Stimulated activated CD4-positive, alpha-beta T cell treated with anti-CD3 and anti-CD28 coated beads, Interleukin-4, amount 100 ng/mL, for 48 hours (primary cell): ENCODE results near the gene DPYSL4.

ENCODE experiments used
- DNase-seq, 2 donors: peaks; one replicate each; pipeline ENCODE4 v3.0.0-alpha.2; 2020; ENCODE audit warnings: low read depth in 2 of 2

The DPYSL4 gene

GRCh38 chr10:132228616-132229015, 41.9 kb downstream of the DPYSL4 start:
- DNase-seq = no peak

DNA sequence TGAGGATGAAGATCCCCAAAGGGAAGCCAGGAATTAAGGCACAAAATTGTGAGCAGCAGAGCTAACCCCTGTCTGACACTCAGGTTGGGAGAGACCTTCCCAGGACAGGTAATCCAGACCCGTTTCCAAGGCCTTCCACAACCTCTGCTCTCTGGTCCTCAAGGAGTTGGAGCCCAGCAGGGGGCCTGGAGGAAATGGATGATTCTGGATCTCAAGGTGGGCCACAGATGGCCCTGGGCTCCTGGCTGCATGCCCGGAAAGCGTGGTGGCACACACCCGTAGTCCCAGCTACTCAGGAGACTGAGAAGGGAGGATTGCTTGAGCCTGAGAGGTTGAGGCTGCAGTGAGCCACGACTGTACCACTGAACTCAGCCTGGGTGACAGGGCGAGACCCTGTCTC, 42.3 kb downstream of the DPYSL4 start:
- DNase-seq = no peak

DNA sequence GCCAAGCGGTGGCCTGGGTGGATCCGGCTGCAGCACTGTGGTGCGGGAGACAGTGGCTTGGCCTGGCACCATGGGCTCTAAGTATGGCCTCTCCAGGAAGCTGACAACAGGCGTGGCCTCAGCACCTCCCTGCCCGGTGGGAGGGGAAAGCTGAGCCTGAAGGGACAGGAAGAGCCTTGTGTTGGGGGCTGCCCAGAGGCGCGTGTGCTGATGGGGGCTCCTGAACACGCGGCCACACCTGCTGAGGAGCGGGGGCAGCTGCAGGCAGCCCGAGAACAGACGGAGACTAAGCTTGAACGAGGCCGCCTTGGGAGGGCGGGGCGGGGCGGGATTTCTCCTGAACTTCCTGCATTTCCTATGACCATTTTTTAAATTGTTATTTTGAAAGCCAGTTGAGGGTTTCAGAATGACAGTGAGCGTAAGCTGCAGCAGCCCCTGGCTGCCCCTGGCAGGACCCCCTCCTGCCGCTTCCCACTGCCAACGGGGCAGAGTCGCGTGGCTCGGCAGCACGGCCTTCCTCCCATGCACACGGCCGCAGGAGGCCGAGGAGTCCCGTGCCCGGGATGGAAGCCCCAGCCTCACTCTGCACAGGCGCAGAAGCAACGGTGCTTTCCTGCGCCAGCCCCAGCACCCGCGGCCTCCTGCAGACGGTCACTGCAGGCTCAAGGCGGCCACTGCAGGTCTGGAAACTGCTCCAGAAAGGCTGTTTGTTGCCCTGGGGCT, 43.2 kb downstream of the DPYSL4 start:
- peak; percentile 22 to 40 for DNase-seq

GRCh38 chr10:132230557-132231210, 43.9 kb downstream of the DPYSL4 start:
- DNase-seq = no peak

DNA sequence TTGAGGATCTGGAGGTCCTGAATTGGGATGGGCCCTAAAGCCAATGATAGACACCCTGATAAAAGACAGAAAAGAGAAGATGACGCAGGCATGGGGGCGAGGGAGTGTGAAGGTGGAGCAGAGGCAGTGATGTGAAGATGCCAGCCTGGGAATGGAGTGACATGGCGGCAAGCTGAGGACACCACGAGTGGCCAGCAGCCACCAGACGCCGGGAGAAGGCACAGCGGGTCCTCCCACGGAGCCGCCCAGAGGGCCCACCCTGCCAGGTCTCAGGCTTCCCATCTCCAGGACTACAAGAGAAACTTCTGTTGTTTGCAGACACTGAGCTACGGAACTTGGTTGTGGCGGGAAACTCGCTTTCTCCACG, 44.9 kb downstream of the DPYSL4 start:
- no peak for DNase-seq

- peak; percentile 18 to 20 for DNase-seq
These were observed 45.5 kb downstream of the DPYSL4 start for GRCh38 chr10:132232023-132232951.

GRCh38 chr10:132232981-132233380, 46.2 kb downstream of the DPYSL4 start:
- DNase-seq = no peak

GRCh38 chr10:132233501-132234085, 46.8 kb downstream of the DPYSL4 start:
- DNase-seq = no peak

- no peak for DNase-seq
These were observed 48.1 kb downstream of the DPYSL4 start for GRCh38 chr10:132234860-132235259.

GRCh38 chr10:132236161-132236560, 49.4 kb downstream of the DPYSL4 start:
- DNase-seq = no peak

- DNase-seq = no peak
These were observed 50.1 kb downstream of the DPYSL4 start for GRCh38 chr10:132236881-132237280.

DNA sequence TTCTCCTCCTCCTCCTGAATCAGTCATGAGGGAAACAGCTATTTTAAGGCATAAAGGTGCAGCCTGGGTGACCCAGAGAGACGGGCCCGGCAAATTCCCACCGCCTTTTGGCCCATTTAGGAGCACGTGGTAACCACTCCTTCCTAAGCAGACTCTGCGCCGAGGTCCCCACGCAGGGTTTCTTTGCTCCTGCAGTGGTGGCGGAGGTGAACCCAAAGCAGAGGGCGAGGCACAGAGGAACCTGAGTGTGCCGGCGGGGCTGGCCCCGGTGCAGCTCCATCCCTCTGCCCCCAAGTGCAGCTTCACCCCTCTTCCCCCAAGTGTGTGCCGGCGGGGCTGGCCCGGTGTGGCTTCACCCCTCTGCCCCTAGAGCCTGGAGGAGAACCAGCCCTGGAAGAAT, 50.6 kb downstream of the DPYSL4 start:
- DNase-seq = no peak

DNA sequence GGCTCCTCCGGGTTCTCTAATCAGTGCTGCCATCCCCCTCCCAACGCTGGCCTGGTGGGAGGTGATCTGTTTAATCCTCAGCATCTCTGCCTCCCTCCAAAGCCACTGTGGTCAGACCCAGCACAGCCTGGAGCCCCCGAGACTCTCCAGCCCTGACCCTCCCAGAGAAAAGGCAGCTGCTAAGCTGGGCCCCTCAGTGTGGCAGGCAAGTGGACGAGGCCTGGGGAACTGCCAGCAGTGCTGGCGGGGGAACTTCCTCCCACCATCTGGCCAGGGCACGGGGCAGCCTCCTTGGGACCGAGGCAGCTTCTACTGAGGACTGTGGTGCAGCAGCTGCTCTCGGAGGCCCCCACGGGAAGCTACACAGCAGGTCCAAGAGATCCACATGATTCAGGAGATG, 51.1 kb downstream of the DPYSL4 start:
- DNase-seq = no peak

GRCh38 chr10:132238371-132239125, 51.8 kb downstream of the DPYSL4 start:
- no peak for DNase-seq

GRCh38 chr10:132239126-132240031, 52.6 kb downstream of the DPYSL4 start:
- no peak for DNase-seq

DNA sequence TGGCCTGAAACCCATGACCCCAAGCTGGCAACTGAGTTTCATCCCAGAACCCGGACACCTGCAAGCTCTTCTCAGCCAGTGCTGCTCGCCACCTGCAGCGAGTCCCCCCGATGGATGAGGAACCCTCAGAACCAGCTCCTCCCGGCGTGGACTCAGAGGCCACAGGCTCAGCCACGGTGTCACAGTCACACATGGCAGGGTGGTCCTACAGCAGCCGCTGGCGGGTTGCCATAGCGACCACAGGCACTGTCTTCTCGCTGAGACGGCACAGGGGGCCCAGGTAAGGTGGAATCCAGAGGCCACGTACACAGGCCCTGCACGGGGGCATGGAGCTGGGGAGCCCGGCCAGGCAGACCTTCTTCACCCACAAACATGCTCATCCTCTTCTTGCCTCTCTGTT, 53.4 kb downstream of the DPYSL4 start:
- DNase-seq = no peak

- DNase-seq = no peak
These were observed 53.8 kb downstream of the DPYSL4 start for GRCh38 chr10:132240581-132240980.

DNA sequence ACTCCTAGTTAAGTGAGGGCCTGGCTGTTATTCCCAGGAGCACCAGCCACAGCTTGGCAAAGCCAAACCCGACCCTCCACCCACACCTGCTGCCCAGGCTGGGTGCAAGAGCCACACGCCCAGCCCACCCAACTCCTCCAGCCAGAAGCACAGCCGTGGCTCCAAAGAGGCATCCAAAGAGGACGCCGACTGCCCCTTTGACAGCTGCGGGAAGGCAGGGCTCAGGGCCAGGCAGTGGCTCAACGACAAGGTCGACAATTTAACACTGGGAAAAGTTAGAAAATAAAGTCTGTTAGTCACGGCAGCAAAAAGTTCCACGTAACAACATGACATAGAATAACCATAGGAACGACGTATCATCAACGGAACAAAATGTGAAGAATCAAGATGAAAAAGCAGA, 54.3 kb downstream of the DPYSL4 start:
- DNase-seq = no peak

- no peak for DNase-seq
These were observed 54.7 kb downstream of the DPYSL4 start for GRCh38 chr10:132241496-132241895.

- no peak for DNase-seq
These were observed 55.5 kb downstream of the DPYSL4 start for GRCh38 chr10:132242103-132242840.
